Endothelial cell of umbilical vein (primary cell): ENCODE data around the gene SPECC1L. TPM values are rescaled to one million over a fixed set of nuclear protein-coding genes. Genes with fewer than 3 reads are reported as not detected.

Source experiments
- BruUV-seq: library from RNA; stranded (reverse); fragments of 400-500 nt; replicated peaks from 2 replicates; lab custom pipeline; 2021; lab: Mats Ljungman, UMichigan
- CTCF ChIA-PET: fragments of 300-600, 350-600 bp; sonication (Branson Sonifier 250); formaldehyde crosslinking; loops from one replicate; lab custom pipeline; 2021; ENCODE audit warnings: antibody characterized with exemption, inconsistent platforms; lab: Charles Lee
- POLR2A ChIA-PET: fragments of 300-600, 350-600 bp; sonication (Branson Sonifier 250); formaldehyde crosslinking; loops from one replicate; lab custom pipeline; 2021; ENCODE audit warnings: antibody characterized with exemption, inconsistent platforms; lab: Charles Lee
- DNase-seq: peaks from one replicate; pipeline ENCODE4 v3.0.0-alpha.2; 2011; ENCODE audit warnings: low read depth, low spot score
- FAIRE-seq: peaks from 2 replicates; lab custom pipeline; 2011; peaks lifted over from hg19 to GRCh38; lab: Jason Lieb, UNC
- H2AFZ ChIP-seq: 2 replicates; pipeline ENCODE4 v1.6.0; 2012; ENCODE audit warnings: low read depth, low read length, control low read depth, inconsistent platforms
- H3K27ac ChIP-seq: 2 replicates; pipeline ENCODE4 v1.5.1; 2011; ENCODE audit warnings: low read depth, mild to moderate bottlenecking, control low read depth, low read length, moderate library complexity; ENCODE audit not compliant: insufficient read depth
- H3K27me3 ChIP-seq, 2 experiments: 2 replicates each; pipeline versions ENCODE4 v1.6.0 to v1.6.1; 2011; ENCODE audit warnings: low read length in 2 of 2, mixed read lengths in 1 of 2; ENCODE audit not compliant: control insufficient read depth in 2 of 2, insufficient read depth in 2 of 2
- H3K36me3 ChIP-seq, 2 experiments: 2 replicates in 1 of 2; 3 replicates in 1 of 2; pipeline ENCODE4 v1.5.1; 2011; ENCODE audit warnings: low read length in 2 of 2, mild to moderate bottlenecking in 1 of 2, moderate library complexity in 1 of 2; ENCODE audit not compliant: control insufficient read depth in 2 of 2, insufficient read depth in 2 of 2; ENCODE audit errors: extremely low read depth in 1 of 2
- H3K4me1 ChIP-seq: 3 replicates; pipeline ENCODE4 v1.5.1; 2011; ENCODE audit warnings: mild to moderate bottlenecking, low read length; ENCODE audit not compliant: control insufficient read depth, insufficient read depth; ENCODE audit errors: extremely low read depth
- H3K4me2 ChIP-seq: 2 replicates; pipeline ENCODE4 v1.6.1; 2011; ENCODE audit warnings: low read length, control low read depth, mixed read lengths; ENCODE audit not compliant: insufficient read depth
- H3K4me3 ChIP-seq, 3 experiments: fragments of 200-600 bp in 1 of 3; sonication (generic), shearing (Covaris generic) in 1 of 3; replicated peaks in 1 of 3; 2 replicates each; pipeline ENCODE4 v1.5.1; 2011 to 2016; ENCODE audit warnings: control low read depth in 3 of 3, low read length in 3 of 3, mild to moderate bottlenecking in 2 of 3, inconsistent platforms in 1 of 3, low read depth in 1 of 3, moderate library complexity in 1 of 3; ENCODE audit not compliant: insufficient read depth in 1 of 3
- H3K79me2 ChIP-seq: 2 replicates; pipeline ENCODE4 v1.6.0; 2012; ENCODE audit warnings: low read length, inconsistent platforms; ENCODE audit not compliant: control insufficient read depth, insufficient read depth
- H3K9ac ChIP-seq: replicated peaks from 2 replicates; pipeline ENCODE3; 2011; ENCODE audit warnings: low read length, control low read depth; ENCODE audit not compliant: insufficient read depth; ENCODE audit errors: extremely low read depth
- H3K9me1 ChIP-seq: replicated peaks from 3 replicates; pipeline ENCODE4 v1.6.0; 2011; ENCODE audit warnings: mild to moderate bottlenecking, low read length; ENCODE audit not compliant: control insufficient read depth, insufficient read depth; ENCODE audit errors: extremely low read depth
- H3K9me3 ChIP-seq: replicated peaks from 2 replicates; pipeline ENCODE4 v1.5.1; 2012; ENCODE audit warnings: low read length, inconsistent platforms; ENCODE audit not compliant: control insufficient read depth, insufficient read depth
- H4K20me1 ChIP-seq: replicated peaks from 2 replicates; pipeline ENCODE3; 2011; ENCODE audit warnings: mild to moderate bottlenecking, low read length; ENCODE audit not compliant: control insufficient read depth, insufficient read depth; ENCODE audit errors: extremely low read depth
- CTCF ChIP-seq, 2 donors: IDR thresholded peaks; 1 replicate in 1 of 2; 2 replicates in 1 of 2; pipeline ENCODE4 v1.5.1; 2011; ENCODE audit warnings: low read length in 2 of 2, mild to moderate bottlenecking in 2 of 2, moderate library complexity in 2 of 2, control low read depth in 1 of 2, inconsistent platforms in 1 of 2, low read depth in 1 of 2; ENCODE audit not compliant: insufficient read depth in 1 of 2; ENCODE audit errors: extremely low read depth in 1 of 2
- EZH2 ChIP-seq: IDR thresholded peaks from 2 replicates; pipeline ENCODE4 v1.6.1; 2012; ENCODE audit warnings: borderline replicate concordance, low read depth, mild to moderate bottlenecking, moderate library complexity, low read length, inconsistent platforms; ENCODE audit not compliant: severe bottlenecking
- FOS ChIP-seq: IDR thresholded peaks from 2 replicates; pipeline ENCODE4 v1.6.1; 2011; ENCODE audit warnings: mild to moderate bottlenecking, low read length, moderate library complexity, borderline replicate concordance; ENCODE audit not compliant: insufficient read depth
- GATA2 ChIP-seq: IDR thresholded peaks from 2 replicates; pipeline ENCODE4 v1.7.0; 2011; ENCODE audit warnings: low read depth, mild to moderate bottlenecking, moderate library complexity, mixed read lengths, low read length; ENCODE audit not compliant: insufficient read length, insufficient read depth
- JUN ChIP-seq: IDR thresholded peaks from 2 replicates; pipeline ENCODE4 v1.6.1; 2011; ENCODE audit warnings: borderline replicate concordance, low read depth; ENCODE audit not compliant: insufficient read length, insufficient read depth
- MAX ChIP-seq: IDR thresholded peaks from 2 replicates; pipeline ENCODE4 v1.6.1; 2011; ENCODE audit not compliant: insufficient read depth, insufficient read length
- MYC ChIP-seq: IDR thresholded peaks from one replicate; pipeline ENCODE4 v1.6.1; 2011; ENCODE audit warnings: mild to moderate bottlenecking, low read depth, low read length
- POLR2A ChIP-seq: IDR thresholded peaks from 2 replicates; pipeline ENCODE4 v1.6.1; 2012; ENCODE audit warnings: low read depth, mild to moderate bottlenecking, control low read depth, low read length
- POLR2AphosphoS5 ChIP-seq: IDR thresholded peaks from 2 replicates; pipeline ENCODE4 v1.6.1; 2012; ENCODE audit warnings: low read depth, mild to moderate bottlenecking, control low read depth, low read length, moderate library complexity; ENCODE audit not compliant: insufficient read depth
- dilution Hi-C: fragments of 300-500 bp; cut with MboI; formaldehyde crosslinking; loops from one replicate; pipeline ENCODE4 v1.15.0; 2019; ENCODE audit warnings: low sequenced_read_pairs; ENCODE audit not compliant: extremely low pct_ligation_motif_present
- intact Hi-C: fragments of 100-400 bp; cut with micrococcal nuclease; formaldehyde crosslinking; loops from one replicate; pipeline ENCODE4 v1.10.0; 2022
- polyA plus RNA-seq, 4 experiments: library from polyadenylated mRNA; depleted of rRNA in 3 of 4; stranded (reverse) in 3 of 4; unstranded in 1 of 4; fragments of >200 nt; gene quantifications; 2 replicates each; pipeline versions ENCODE4 v1.2.1 to v1.2.3, GENCODE V29; 2011 to 2012; ENCODE audit warnings: missing spikeins in 1 of 4
- total RNA-seq: library from RNA; stranded (reverse); gene quantifications from 2 replicates; pipeline ENCODE4 v1.2.3, GENCODE V29; 2021

SPECC1L gene
- total and polyA plus RNA-seq, 2 donors (not counting 3 experiments of a cell fraction or from before 2014, with no cell fraction given), result 22.8 to 79.3 TPM

- no peaks in the 10 kb centered on the region for H3K9me3 ChIP-seq
- DNase-seq (no peak), FAIRE-seq (no peak)
- H3K79me2 ChIP-seq, result no peaks in the 10 kb centered on the region
- TF ChIP-seq POLR2AphosphoS5 (no peak), GATA2 (no peak), POLR2A (no peak)
- H2AFZ ChIP-seq, result no peak overlapping the region
- ChIA-PET CTCF (interaction anchor here (1.0 to 2.5 kb wide), 5 partner anchors 10 to 31 kb away, joined by 4 to 14 read pairs (median 6); partner anchors contain the start of gene ADORA2A), POLR2A (no interaction called here)
- no peaks in the 10 kb centered on the region for H3K9me1 ChIP-seq
- peaks cover 33% of the 10 kb centered on the region for H3K4me1 ChIP-seq
- H3K36me3 ChIP-seq, result no peaks in the 10 kb centered on the region
- no peaks in the 10 kb centered on the region for H4K20me1 ChIP-seq
- H3K4me3 ChIP-seq, result no peak overlapping the region
- intact Hi-C loops (no loop called here), dilution Hi-C loops (no loop called here)
- no TSS peak for BruUV-seq
- H3K27ac ChIP-seq, result no peak overlapping the region
- H3K27me3 ChIP-seq, result no peaks in the 10 kb centered on the region
- H3K9ac ChIP-seq, result no peak overlapping the region
- H3K4me2 ChIP-seq, result no peak overlapping the region
These were observed 184.4 kb downstream of the SPECC1L start for GRCh38 chr22:24455039-24455438.

- no peaks in the 10 kb centered on the region for H3K9me3 ChIP-seq
- no peaks in the 10 kb centered on the region for H3K9me1 ChIP-seq
- no peaks in the 10 kb centered on the region for H4K20me1 ChIP-seq
- BruUV-seq, result no TSS peak
- ChIA-PET POLR2A (interaction anchor here (0.6 kb wide), 1 partner anchor 161 kb away, joined by 4 read pairs; no protein-coding TSS in a partner anchor), CTCF (interaction anchor here (1.0 to 2.5 kb wide), 6 partner anchors 10 to 81 kb away, joined by 3 to 14 read pairs (median 6); partner anchors contain the start of gene ADORA2A)
- peak; percentile 63 for DNase-seq
- no peak for TF ChIP-seq POLR2AphosphoS5
- TF ChIP-seq CTCF (IDR thresholded peaks at IDR 0.05; ENCODE audit: extremely low read depth in 1 of 2, insufficient read depth in 1 of 2, low read depth in 1 of 2, low read length in 2 of 2), result no peak
- no peak for TF ChIP-seq GATA2
- TF ChIP-seq MAX, result no peak
- no peak for TF ChIP-seq POLR2A
- TF ChIP-seq FOS, result no peak
- no peak for TF ChIP-seq EZH2
- TF ChIP-seq JUN, result no peak
- no peak for TF ChIP-seq MYC
- H3K4me3 ChIP-seq, result no peak overlapping the region
- intact Hi-C loops, result no loop called here
- H3K27me3 ChIP-seq, result no peaks in the 10 kb centered on the region
- peaks cover 35% of the 10 kb centered on the region for H3K4me1 ChIP-seq
- dilution Hi-C loops, result no loop called here
- H2AFZ ChIP-seq, result no peak overlapping the region
- H3K9ac ChIP-seq, result no peak overlapping the region
- H3K36me3 ChIP-seq, result no peaks in the 10 kb centered on the region
- FAIRE-seq, result peak; percentile 43
- H3K27ac ChIP-seq, result no peak overlapping the region
- H3K79me2 ChIP-seq, result no peaks in the 10 kb centered on the region
- peak overlapping the region; percentile 28 for H3K4me2 ChIP-seq
These were observed 185.3 kb downstream of the SPECC1L start for GRCh38 chr22:24455751-24456426.
